GDM1 (cell line): Measurements from ENCODE around the gene DIAPH3.

Experiments used
- DNase-seq: peaks from one replicate; lab custom pipeline; 2025; lab: John Stamatoyannopoulos, UW

DIAPH3 gene

GRCh38 chr13:59710996-59711701 lies 452.6 kb downstream of the DIAPH3 start:
- DNase-seq = no peak

- no peak for DNase-seq
These were observed 453.3 kb downstream of the DIAPH3 start for GRCh38 chr13:59710416-59710815.

GRCh38 chr13:59706101-59706976 lies 457.4 kb downstream of the DIAPH3 start:
- no peak for DNase-seq

GRCh38 chr13:59702269-59702668 lies 461.5 kb downstream of the DIAPH3 start:
- DNase-seq = no peak

GRCh38 chr13:59701261-59701660 lies 462.5 kb downstream of the DIAPH3 start:
- no peak for DNase-seq

GRCh38 chr13:59700281-59700680 lies 463.4 kb downstream of the DIAPH3 start:
- DNase-seq = no peak

- no peak for DNase-seq
These were observed 467.5 kb downstream of the DIAPH3 start for GRCh38 chr13:59696271-59696670.

GRCh38 chr13:59691501-59692066 lies 472.1 kb downstream of the DIAPH3 start:
- no peak for DNase-seq

GRCh38 chr13:59690857-59691500 lies 472.7 kb downstream of the DIAPH3 start:
- DNase-seq = no peak

GRCh38 chr13:59689057-59689456 lies 474.7 kb downstream of the DIAPH3 start:
- DNase-seq = no peak

GRCh38 chr13:59686798-59687394 lies 476.8 kb downstream of the DIAPH3 start:
- no peak for DNase-seq

GRCh38 chr13:59684105-59684504 lies 479.6 kb downstream of the DIAPH3 start:
- DNase-seq = no peak

- no peak for DNase-seq
These were observed 482.0 kb downstream of the DIAPH3 start for GRCh38 chr13:59681636-59682311.

GRCh38 chr13:59680429-59681024 lies 483.2 kb downstream of the DIAPH3 start:
- DNase-seq = no peak

- no peak for DNase-seq
These were observed 484.5 kb downstream of the DIAPH3 start for GRCh38 chr13:59679254-59679653.

GRCh38 chr13:59677966-59678814 lies 485.5 kb downstream of the DIAPH3 start:
- DNase-seq = peak; percentile 30

- DNase-seq = no peak
These were observed 486.3 kb downstream of the DIAPH3 start for GRCh38 chr13:59677430-59677829.

- no peak for DNase-seq
These were observed 489.1 kb downstream of the DIAPH3 start for GRCh38 chr13:59674616-59675015.

GRCh38 chr13:59673286-59673685 lies 490.4 kb downstream of the DIAPH3 start:
- DNase-seq = no peak

- no peak for DNase-seq
These were observed 491.3 kb downstream of the DIAPH3 start for GRCh38 chr13:59672445-59672844.
